ENCODE measurements around the gene GSDMA.

GSDMA gene

DNA sequence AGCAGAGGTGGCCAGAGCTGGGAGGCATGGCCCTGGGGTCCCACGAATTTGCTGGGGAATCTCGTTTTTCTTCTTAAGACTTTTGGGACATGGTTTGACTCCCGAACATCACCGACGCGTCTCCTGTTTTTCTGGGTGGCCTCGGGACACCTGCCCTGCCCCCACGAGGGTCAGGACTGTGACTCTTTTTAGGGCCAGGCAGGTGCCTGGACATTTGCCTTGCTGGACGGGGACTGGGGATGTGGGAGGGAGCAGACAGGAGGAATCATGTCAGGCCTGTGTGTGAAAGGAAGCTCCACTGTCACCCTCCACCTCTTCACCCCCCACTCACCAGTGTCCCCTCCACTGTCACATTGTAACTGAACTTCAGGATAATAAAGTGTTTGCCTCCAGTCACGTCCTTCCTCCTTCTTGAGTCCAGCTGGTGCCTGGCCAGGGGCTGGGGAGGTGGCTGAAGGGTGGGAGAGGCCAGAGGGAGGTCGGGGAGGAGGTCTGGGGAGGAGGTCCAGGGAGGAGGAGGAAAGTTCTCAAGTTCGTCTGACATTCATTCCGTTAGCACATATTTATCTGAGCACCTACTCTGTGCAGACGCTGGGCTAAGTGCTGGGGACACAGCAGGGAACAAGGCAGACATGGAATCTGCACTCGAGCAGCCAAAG is 54.7 kb downstream of the GSDMA start:
- H3K4me3 ChIP-seq (ENCODE audit: low read depth, low read length) = no peak overlapping the region
- no peak for DNase-seq (ENCODE audit: low read depth)

DNA sequence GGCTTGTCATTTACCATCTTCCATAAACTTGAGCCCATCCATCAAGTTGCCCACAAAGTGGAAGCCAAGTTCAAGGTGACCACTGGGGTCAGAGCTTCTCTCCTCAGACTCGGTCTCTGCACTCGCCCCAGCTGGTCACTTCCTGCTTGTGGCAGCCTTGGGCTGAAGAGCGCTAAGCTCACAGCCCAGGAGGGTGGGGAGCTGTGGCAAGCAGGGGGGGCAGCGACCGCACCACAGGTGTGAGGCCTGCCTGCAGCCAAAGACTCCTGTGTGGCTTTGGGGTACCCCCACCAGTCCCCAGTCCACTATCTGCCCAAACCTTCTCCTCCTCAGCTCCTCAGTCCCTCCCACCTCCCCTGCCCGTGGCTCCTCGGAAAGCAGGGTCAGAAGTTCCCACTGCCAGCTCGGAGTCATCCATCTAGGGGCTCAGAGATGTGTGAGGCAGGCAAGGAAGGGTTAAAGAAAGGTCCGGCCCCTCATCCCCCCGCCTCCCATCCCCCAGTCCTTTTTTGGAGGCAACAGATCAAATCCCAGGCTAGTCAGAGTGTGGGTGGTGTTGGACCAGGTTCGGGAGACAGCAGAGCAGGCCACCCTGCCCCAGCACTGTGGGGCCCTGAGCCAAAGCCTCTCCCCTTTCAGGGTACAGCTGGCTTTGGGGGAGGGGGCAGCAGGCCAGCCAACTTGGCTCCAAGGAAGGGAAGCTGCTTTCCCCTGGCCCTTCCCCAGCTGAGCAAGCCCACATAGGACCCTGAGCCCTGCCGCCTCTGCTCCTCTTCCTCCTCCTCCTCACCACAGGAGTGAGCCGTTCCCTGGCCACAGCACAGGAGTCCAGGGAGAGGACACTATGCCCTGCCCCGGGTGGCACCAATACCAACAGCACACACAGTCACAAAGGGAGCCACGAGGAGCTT is 55.7 kb downstream of the GSDMA start:
- DNase-seq (ENCODE audit: low read depth) = no peak
- H3K4me3 ChIP-seq (ENCODE audit: low read depth, low read length) = no peak overlapping the region

DNA sequence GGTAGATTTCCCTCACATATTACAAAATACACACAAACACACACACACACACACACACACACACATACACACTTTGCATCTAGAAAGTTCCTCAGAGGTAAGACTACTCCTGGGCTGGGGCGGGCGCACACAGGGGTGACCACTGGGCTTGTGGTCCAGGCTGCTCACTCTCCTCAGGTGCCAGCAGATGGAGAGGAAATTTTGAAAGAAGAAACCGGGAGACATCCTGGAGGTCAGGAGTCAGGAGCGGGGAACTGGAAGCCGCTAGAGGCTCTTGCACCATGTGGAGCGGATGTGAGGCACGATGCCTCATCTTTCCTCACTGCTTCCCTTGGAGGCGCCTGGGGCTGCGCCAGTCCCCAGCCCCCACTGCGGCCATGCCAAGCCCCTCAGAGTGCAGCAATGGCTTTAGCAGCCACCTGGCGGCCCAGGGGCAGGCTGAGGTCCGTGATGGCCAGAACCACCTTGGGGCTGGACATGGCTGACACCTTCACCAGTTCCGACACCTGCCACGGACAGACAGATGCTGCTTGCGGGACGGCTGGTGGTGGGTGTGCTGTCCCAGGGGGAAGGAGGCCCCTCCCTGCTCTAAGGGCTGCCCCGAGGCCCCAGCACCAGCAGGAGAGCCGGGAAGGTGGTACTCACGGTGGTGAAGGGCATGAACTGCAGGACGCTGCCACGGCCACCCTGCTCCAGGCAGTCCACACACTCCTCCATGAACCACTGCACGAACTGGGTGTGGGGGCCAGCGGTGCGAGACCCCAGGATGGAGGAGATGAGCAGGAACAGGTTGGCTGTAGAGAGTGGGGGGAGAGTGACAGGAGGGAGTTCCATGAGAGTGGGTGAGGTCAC is 56.6 kb downstream of the GSDMA start:
- DNase-seq (ENCODE audit: low read depth) = no peak

DNA sequence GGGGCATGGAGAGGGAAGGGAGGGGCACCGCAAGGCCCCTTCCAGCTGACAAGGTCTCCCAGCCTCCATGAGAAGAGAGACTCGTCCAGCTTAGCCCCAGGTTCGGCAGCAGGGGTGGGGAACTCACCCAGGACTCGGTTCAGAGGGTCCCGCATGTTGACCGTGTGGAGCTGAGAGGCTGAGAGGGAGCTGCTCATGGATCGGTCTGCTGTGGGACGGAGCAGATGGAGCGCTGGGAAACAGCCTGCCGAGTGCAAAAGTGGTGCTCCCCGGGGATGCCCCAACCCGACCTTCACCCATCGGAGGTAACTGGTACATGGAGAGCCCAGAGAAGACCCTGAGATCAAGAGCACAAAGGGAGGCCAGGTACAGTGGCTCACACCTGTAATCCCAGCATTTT is 57.3 kb downstream of the GSDMA start:
- DNase-seq (ENCODE audit: low read depth) = no peak
- H3K4me3 ChIP-seq (ENCODE audit: low read depth, low read length) = no peak overlapping the region

More for the DNA sequence above, 56.6 kb downstream of the GSDMA start:
- no peak overlapping the region for H3K4me3 ChIP-seq (ENCODE audit: low read depth, low read length)

DNA sequence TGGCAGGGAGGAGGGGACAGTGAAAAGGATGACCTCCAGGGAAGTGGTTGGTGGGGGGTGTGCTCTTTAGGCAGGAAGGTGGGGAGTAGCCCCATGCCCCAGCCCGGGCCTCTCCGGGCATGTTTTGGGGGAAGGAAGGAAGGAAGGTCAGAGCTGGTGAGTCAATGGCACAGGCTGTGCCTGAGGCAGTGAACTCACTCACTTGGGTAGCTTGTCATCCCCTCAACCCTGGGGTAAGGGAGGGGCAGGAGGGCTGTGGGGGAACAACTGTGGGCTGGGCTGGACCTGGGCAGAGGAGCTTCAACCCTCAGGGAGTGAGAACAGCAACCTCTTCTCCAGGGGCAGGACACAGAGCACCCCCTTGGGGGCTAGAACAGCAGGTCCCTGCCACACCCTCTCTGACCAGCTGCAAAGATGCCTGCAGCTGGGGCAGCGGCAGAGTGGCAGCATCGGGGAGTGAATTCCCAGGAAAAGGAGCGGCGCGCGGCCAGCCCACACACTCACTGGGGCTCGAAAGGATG is 58.7 kb downstream of the GSDMA start:
- DNase-seq (ENCODE audit: low read depth) = no peak
- H3K4me3 ChIP-seq (ENCODE audit: low read depth, low read length) = no peak overlapping the region

DNA sequence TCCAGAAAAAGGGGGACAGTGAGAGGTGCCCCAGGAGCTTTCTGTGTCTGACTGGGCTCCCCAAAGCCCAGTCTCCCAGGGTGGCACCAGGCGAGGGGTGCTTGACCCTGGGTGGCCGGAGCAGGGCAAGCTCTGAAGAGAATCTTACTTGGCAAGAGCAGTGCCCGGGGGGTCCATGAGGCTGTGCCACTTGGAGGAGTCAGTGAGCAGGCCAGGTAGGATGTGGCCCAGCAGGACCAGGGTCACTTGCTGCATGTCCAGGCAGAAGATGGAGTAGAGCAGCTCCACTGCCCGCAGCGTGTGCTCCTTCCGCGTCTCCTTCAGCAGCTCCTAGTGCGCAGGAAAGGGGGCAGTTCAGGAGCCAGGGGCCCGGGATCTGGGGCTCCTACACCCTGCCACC is 59.7 kb downstream of the GSDMA start:
- no peak overlapping the region for H3K4me3 ChIP-seq (ENCODE audit: low read depth, low read length)
- no peak for DNase-seq (ENCODE audit: low read depth)

DNA sequence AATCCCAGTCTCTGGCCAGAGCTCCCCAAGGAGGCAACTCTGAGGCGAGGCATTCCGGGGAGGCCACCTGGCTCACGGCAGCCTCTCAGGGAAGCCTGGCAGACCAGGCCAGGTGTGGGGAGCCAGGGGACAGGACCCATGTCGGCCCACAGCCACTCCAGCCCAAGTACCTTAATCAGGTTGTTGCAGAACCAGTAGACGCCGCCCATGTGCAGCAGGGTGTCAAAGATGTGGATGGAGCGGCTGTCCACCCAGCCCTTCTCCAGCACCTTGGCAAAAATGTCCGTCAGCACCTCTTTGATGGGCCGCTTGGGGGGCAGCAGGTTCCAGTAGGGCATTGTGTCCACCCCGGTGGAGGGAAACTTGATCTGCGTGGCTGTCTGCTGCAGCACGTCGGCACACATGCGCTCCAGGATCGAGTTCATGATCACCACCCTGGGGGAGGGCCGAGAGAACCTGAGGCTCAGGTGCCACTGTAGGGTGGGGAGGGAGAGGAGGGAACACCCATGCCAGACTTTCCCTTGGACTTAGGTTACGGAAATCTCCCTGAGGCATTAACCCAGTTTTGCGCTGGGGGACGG is 60.2 kb downstream of the GSDMA start:
- DNase-seq (ENCODE audit: low read depth) = no peak
- H3K4me3 ChIP-seq (ENCODE audit: low read depth, low read length) = no peak overlapping the region

DNA sequence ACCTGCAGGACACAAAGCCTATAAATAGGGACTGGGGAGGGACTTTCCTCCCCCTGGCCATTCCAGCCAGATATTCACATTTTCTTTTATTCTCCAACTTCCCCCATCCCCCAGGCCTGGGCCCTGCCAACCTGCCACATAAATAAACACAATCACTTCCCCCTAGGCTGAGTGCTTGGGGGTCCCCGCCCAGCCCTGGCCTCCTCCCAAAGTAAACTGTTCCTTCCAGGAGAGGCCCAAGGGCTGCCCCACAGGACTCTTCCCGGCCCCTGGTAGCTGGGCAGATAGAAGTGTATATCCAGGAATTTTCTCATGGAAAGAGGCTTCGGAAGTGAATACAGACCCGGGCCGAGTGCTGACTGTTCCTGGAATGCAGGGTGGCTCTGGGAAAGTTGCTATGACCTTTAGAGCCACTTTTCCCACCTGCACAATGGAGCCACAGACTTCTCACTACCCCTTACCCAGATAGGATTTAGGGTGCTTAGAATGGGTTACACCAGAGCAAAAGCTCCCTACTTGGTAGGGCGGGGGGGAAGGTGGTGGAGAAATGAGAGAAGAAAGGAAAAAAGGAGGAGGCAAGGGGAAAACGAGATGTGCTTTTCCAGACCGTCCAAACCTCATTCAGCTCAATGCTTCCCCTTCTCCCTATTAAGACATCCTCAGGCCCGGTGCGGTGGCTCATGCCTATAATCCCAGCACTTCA is 60.9 kb downstream of the GSDMA start:
- DNase-seq (ENCODE audit: low read depth) = no peak

DNA sequence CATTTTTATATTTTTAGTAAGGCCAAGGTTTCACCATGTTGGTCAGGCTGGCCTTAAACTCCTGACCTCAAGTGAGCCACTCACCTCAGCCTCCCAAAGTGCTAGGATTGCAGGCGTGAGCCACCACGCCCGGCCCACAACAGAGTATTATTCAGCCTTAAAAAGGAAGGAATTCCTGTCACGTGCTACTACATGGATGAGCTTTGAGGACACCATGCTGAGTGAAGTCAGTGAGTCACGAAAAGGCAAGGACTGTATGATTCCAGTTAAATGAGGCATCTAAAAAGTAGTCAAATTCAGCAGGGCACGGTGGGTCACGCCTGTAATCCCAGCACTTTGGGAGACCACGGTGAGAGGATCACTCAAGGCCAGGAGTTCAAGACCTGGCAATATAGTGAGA is 62.1 kb downstream of the GSDMA start:
- no peak for DNase-seq (ENCODE audit: low read depth)
- H3K4me3 ChIP-seq (ENCODE audit: low read depth, low read length) = no peak overlapping the region

More for the DNA sequence above, 60.9 kb downstream of the GSDMA start:
- no peak overlapping the region for H3K4me3 ChIP-seq (ENCODE audit: low read depth, low read length)

DNA sequence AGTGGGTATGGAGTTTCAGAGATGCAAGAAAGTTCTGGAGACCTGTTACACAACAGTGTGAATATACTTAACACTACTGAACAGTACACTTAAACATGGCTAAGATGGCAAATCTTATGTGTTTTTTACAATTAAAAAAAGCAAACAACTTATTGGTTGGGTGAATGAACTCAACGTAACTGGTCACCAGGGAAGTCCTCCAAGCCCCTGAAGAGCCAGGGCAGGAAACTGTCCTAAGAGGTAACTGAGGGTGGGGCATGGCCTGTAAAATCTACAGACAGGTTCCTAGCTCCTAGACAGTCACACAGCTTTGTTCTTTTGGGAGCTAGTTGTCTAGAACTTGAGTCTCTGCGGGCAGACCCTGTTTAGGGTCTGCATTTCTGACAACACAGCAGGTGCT is 62.8 kb downstream of the GSDMA start:
- no peak for DNase-seq (ENCODE audit: low read depth)
- no peak overlapping the region for H3K4me3 ChIP-seq (ENCODE audit: low read depth, low read length)

DNA sequence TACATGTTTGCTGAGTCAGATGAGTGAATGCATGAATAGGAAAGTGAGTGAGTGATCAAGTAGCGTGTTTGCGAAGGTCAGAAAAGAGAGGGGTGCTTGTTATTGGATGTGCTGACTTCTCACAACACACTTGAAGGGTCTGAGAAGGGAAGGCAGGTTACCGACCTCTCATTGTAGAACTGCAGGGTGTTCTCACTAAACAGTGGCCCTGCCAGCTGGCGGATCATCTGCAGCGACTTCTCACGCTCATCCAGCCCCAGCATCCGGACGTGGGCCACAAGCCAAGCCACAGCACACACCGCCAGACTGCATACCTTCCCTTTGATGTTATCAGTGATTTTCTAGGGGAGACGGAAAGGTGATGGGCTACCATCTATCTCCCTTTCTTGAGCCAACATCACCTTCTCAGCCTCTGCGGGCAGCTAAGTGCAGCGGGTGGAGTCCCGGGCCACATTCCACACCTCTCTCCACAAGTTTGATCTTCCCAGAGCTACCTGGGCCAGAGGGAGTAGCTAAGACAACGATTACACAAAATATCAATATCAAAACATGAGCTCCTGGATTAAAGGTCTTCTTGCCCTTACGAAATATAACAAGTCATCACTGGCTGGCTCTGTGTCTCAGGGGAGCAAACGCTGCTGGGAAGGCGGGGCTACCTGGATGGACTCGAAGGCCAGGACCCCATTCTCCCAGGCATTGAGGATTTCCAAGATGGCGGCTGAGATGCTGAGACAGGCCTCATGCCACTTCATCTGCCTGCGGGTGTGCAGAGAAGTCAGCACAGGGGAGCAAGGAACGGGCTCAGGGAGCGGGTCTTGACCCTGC is 63.4 kb downstream of the GSDMA start:
- H3K4me3 ChIP-seq (ENCODE audit: low read depth, low read length) = no peak overlapping the region
- no peak for DNase-seq (ENCODE audit: low read depth)

DNA sequence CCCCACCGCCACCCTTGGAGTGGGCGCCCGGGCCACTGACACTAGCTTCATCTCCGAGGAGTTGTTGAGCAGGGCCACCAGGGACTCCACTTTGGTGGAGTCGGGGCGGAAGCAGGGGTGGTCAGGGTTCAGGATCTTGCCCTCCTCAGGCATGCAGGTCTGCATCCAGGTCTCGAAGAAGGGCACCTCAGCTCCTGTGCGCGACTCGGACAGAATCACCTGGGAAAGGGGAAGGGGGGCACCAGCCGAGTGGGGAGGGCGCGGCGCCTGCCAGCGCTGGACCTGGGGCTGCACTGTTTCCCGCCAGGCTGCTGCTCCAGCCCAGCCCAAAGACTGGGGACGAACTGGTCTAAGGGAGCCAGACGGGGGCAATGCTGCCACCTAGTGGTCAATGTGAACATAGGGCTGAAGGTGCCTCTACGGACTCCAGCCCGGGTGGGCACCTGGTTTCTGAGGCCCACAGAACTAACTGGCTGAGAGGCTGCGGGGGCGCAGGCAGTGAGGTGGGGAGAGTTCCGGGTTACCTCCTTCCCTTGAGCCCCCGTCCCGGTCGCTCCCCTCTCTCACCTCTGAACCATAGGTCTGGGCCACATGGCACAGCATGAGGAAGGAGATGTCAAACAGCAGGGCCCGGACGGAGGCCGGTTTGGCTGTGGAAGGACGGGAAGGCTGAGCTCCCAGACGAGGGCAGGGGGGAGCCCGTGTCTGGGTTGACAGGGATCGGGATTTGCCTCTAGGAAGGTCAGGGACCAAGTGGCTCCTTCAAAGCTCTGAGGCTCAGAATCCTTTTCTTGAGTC is 64.2 kb downstream of the GSDMA start:
- DNase-seq (ENCODE audit: low read depth) = no peak
- H3K4me3 ChIP-seq (ENCODE audit: low read depth, low read length) = no peak overlapping the region

Measured in skeletal muscle cell (primary cell).